CD1c-positive myeloid dendritic cell (primary cell): ENCODE data around the gene L3MBTL2.

Experiments used
- DNase-seq: peaks from one replicate; pipeline ENCODE4 v3.0.0-alpha.2; 2016; ENCODE audit errors: extremely low spot score

L3MBTL2 gene

GRCh38 chr22:41273128-41273527 lies 68.0 kb downstream of the L3MBTL2 start:
- no peak for DNase-seq

DNA sequence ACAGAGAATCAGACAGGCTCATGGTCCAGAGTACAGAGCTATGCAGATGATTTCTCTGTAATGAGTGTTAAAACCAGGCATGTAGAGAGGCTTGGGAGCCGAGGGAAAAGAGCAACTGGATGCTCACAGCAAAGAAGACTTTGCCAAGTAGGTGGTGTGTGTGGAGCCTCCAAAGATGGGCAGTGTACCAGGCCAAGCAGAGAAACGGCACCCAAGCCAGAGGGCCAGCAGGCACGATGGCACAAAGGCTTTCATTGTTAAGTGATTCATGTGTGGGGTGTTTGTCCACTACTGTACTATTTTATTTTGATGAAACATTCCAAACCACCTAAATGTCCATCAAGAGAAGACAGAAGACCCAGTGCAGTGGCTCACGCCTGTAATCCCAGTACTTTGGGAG lies 69.7 kb downstream of the L3MBTL2 start:
- DNase-seq: no peak

DNA sequence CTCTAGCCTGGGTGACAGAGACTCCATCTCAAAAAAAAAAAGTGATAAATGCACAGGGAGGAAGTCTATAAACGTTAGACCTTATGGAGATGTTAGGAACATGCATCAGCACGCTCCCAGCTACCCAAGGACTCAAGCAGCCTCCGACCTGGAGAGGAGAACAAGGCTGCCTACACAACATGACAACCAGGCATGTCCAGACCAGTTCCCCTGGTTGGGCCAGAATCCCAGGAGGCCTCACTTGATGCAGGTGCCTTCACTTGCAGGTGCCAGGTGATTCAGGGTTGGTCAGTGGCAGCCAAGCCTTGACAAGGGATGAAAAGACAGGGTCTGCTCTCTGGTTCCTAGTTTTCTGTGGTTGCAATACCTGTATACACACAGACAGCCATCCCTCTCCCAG lies 75.0 kb downstream of the L3MBTL2 start:
- no peak for DNase-seq

- DNase-seq: no peak
These were observed 75.7 kb downstream of the L3MBTL2 start for GRCh38 chr22:41280854-41281253.
